PC-3 (cell line): ENCODE results near the gene GRHPR.

ENCODE experiments used
- EZH2phosphoT487 ChIP-seq: fragments of 300-600 bp; sonication (generic); IDR thresholded peaks from 2 replicates; pipeline ENCODE4 v1.6.1; 2018; ENCODE audit warnings: mild to moderate bottlenecking, antibody characterized with exemption, low read length, borderline replicate concordance
- TF ChIP-seq, protein P1 (sequence below): fragments of 300-600 bp; sonication (generic); conservative IDR thresholded peaks from 2 replicates; pipeline ENCODE4 v1.5.1; 2017; ENCODE audit warnings: antibody characterized with exemption, low read depth, mild to moderate bottlenecking, low read length

GRCh38 chr9:37468620-37469019 is 46.1 kb downstream of the GRHPR start:
- TF ChIP-seq, protein P1, sequence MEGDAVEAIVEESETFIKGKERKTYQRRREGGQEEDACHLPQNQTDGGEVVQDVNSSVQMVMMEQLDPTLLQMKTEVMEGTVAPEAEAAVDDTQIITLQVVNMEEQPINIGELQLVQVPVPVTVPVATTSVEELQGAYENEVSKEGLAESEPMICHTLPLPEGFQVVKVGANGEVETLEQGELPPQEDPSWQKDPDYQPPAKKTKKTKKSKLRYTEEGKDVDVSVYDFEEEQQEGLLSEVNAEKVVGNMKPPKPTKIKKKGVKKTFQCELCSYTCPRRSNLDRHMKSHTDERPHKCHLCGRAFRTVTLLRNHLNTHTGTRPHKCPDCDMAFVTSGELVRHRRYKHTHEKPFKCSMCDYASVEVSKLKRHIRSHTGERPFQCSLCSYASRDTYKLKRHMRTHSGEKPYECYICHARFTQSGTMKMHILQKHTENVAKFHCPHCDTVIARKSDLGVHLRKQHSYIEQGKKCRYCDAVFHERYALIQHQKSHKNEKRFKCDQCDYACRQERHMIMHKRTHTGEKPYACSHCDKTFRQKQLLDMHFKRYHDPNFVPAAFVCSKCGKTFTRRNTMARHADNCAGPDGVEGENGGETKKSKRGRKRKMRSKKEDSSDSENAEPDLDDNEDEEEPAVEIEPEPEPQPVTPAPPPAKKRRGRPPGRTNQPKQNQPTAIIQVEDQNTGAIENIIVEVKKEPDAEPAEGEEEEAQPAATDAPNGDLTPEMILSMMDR = no peak
- TF ChIP-seq EZH2phosphoT487 = no peak
